ENCODE data around the gene AADACL4.

Gene AADACL4

GRCh38 chr1:12601700-12602658 is 41.9 kb upstream of the AADACL4 start:
- Histone ChIP-seq H3K9ac (ENCODE audit: low read depth, low read length) (no peak overlapping the region), H3K36me3 (ENCODE audit: insufficient read depth, low read depth, low read length) (peaks cover 10% of the 10 kb centered on the region; the same call in 1 of the 2 replicates), H3K27ac (ENCODE audit: low read length) (no peak overlapping the region), H3K4me1 (ENCODE audit: insufficient read depth, low read length) (peaks cover 21% of the 10 kb centered on the region), H3K27me3 (ENCODE audit: insufficient read depth, low read length) (peaks cover 14% of the 10 kb centered on the region; the same call in 1 of the 2 replicates), H3K9me3 (ENCODE audit: insufficient read depth, low read depth, low read length) (no peaks in the 10 kb centered on the region), H3K4me3 (ENCODE audit: low read length) (no peak overlapping the region; the same call in 1 of the 2 replicates)

- Histone ChIP-seq H3K9me3 (ENCODE audit: insufficient read depth, low read depth, low read length) (no peaks in the 10 kb centered on the region), H3K4me1 (ENCODE audit: insufficient read depth, low read length) (peaks cover 21% of the 10 kb centered on the region), H3K27me3 (ENCODE audit: insufficient read depth, low read length) (peaks cover 9% of the 10 kb centered on the region; the same call in 1 of the 2 replicates), H3K36me3 (ENCODE audit: insufficient read depth, low read depth, low read length) (peaks cover 10% of the 10 kb centered on the region; the same call in 1 of the 2 replicates), H3K4me3 (ENCODE audit: low read length) (no peak overlapping the region), H3K9ac (ENCODE audit: low read depth, low read length) (no peak overlapping the region), H3K27ac (ENCODE audit: low read length) (no peak overlapping the region)
These were observed 41.2 kb upstream of the AADACL4 start for GRCh38 chr1:12602659-12603024.

GRCh38 chr1:12603224-12603623 is 40.7 kb upstream of the AADACL4 start:
- Histone ChIP-seq H3K27me3 (ENCODE audit: insufficient read depth, low read length) (peaks cover 3% of the 10 kb centered on the region; the same call in 1 of the 2 replicates), H3K4me3 (ENCODE audit: low read length) (no peak overlapping the region), H3K27ac (ENCODE audit: low read length) (no peak overlapping the region), H3K36me3 (ENCODE audit: insufficient read depth, low read depth, low read length) (peaks cover 10% of the 10 kb centered on the region), H3K9me3 (ENCODE audit: insufficient read depth, low read depth, low read length) (no peaks in the 10 kb centered on the region), H3K9ac (ENCODE audit: low read depth, low read length) (no peak overlapping the region), H3K4me1 (ENCODE audit: insufficient read depth, low read length) (peaks cover 21% of the 10 kb centered on the region)

- no peaks in the 10 kb centered on the region for H3K9me3 ChIP-seq (ENCODE audit: insufficient read depth, low read depth, low read length)
- H3K27me3 ChIP-seq (ENCODE audit: insufficient read depth, low read length) = no peaks in the 10 kb centered on the region
- H3K4me3 ChIP-seq (ENCODE audit: low read length) = no peak overlapping the region
- H3K9ac ChIP-seq (ENCODE audit: low read depth, low read length) = no peak overlapping the region
- peaks cover 15% of the 10 kb centered on the region for H3K36me3 ChIP-seq (ENCODE audit: insufficient read depth, low read depth, low read length)
- no peak overlapping the region for H3K27ac ChIP-seq (ENCODE audit: low read length)
- peaks cover 24% of the 10 kb centered on the region for H3K4me1 ChIP-seq (ENCODE audit: insufficient read depth, low read length)
These were observed 39.6 kb upstream of the AADACL4 start for GRCh38 chr1:12604114-12604874.

GRCh38 chr1:12604986-12605385 is 38.9 kb upstream of the AADACL4 start:
- Histone ChIP-seq H3K36me3 (ENCODE audit: insufficient read depth, low read depth, low read length) (peaks cover 15% of the 10 kb centered on the region), H3K27me3 (ENCODE audit: insufficient read depth, low read length) (no peaks in the 10 kb centered on the region), H3K9ac (ENCODE audit: low read depth, low read length) (no peak overlapping the region), H3K9me3 (ENCODE audit: insufficient read depth, low read depth, low read length) (no peaks in the 10 kb centered on the region), H3K27ac (ENCODE audit: low read length) (no peak overlapping the region), H3K4me3 (ENCODE audit: low read length) (no peak overlapping the region), H3K4me1 (ENCODE audit: insufficient read depth, low read length) (peaks cover 24% of the 10 kb centered on the region)

- H3K27ac ChIP-seq (ENCODE audit: low read length) = no peak overlapping the region
- H3K9me3 ChIP-seq (ENCODE audit: insufficient read depth, low read depth, low read length) = no peaks in the 10 kb centered on the region
- no peaks in the 10 kb centered on the region; the same call in 1 of the 2 replicates for H3K27me3 ChIP-seq (ENCODE audit: insufficient read depth, low read length)
- H3K4me3 ChIP-seq (ENCODE audit: low read length) = no peak overlapping the region
- peaks cover 16% of the 10 kb centered on the region for H3K4me1 ChIP-seq (ENCODE audit: insufficient read depth, low read length)
- H3K9ac ChIP-seq (ENCODE audit: low read depth, low read length) = no peak overlapping the region
- peaks cover 34% of the 10 kb centered on the region for H3K36me3 ChIP-seq (ENCODE audit: insufficient read depth, low read depth, low read length)
These were observed 36.6 kb upstream of the AADACL4 start for GRCh38 chr1:12607263-12607662.

GRCh38 chr1:12608311-12608957 is 35.5 kb upstream of the AADACL4 start:
- H3K9me3 ChIP-seq (ENCODE audit: insufficient read depth, low read depth, low read length) = no peaks in the 10 kb centered on the region
- no peak overlapping the region for H3K4me3 ChIP-seq (ENCODE audit: low read length)
- no peak overlapping the region for H3K9ac ChIP-seq (ENCODE audit: low read depth, low read length)
- H3K27ac ChIP-seq (ENCODE audit: low read length) = no peak overlapping the region
- H3K27me3 ChIP-seq (ENCODE audit: insufficient read depth, low read length) = no peaks in the 10 kb centered on the region; the same call in 1 of the 2 replicates
- peaks cover 36% of the 10 kb centered on the region for H3K36me3 ChIP-seq (ENCODE audit: insufficient read depth, low read depth, low read length)
- peaks cover 9% of the 10 kb centered on the region for H3K4me1 ChIP-seq (ENCODE audit: insufficient read depth, low read length)

- Histone ChIP-seq H3K4me1 (ENCODE audit: insufficient read depth, low read length) (peaks cover 4% of the 10 kb centered on the region; the same call in 1 of the 2 replicates), H3K27ac (ENCODE audit: low read length) (no peak overlapping the region), H3K27me3 (ENCODE audit: insufficient read depth, low read length) (no peaks in the 10 kb centered on the region; the same call in none of the 2 replicates), H3K4me3 (ENCODE audit: low read length) (no peak overlapping the region), H3K36me3 (ENCODE audit: insufficient read depth, low read depth, low read length) (peaks cover 27% of the 10 kb centered on the region), H3K9me3 (ENCODE audit: insufficient read depth, low read depth, low read length) (no peaks in the 10 kb centered on the region), H3K9ac (ENCODE audit: low read depth, low read length) (no peak overlapping the region)
These were observed 34.3 kb upstream of the AADACL4 start for GRCh38 chr1:12609469-12610003.

- Histone ChIP-seq H3K27ac (ENCODE audit: low read length) (no peak overlapping the region), H3K4me1 (ENCODE audit: insufficient read depth, low read length) (peaks cover 13% of the 10 kb centered on the region; the same call in 1 of the 2 replicates), H3K9me3 (ENCODE audit: insufficient read depth, low read depth, low read length) (no peaks in the 10 kb centered on the region), H3K36me3 (ENCODE audit: insufficient read depth, low read depth, low read length) (peaks cover 27% of the 10 kb centered on the region), H3K9ac (ENCODE audit: low read depth, low read length) (no peak overlapping the region), H3K4me3 (ENCODE audit: low read length) (no peak overlapping the region), H3K27me3 (ENCODE audit: insufficient read depth, low read length) (peaks cover 4% of the 10 kb centered on the region)
These were observed 33.5 kb upstream of the AADACL4 start for GRCh38 chr1:12610305-12610935.

GRCh38 chr1:12610941-12611340 is 32.9 kb upstream of the AADACL4 start:
- H3K4me3 ChIP-seq (ENCODE audit: low read length) = no peak overlapping the region
- H3K27ac ChIP-seq (ENCODE audit: low read length) = no peak overlapping the region
- H3K36me3 ChIP-seq (ENCODE audit: insufficient read depth, low read depth, low read length) = peaks cover 27% of the 10 kb centered on the region
- peaks cover 4% of the 10 kb centered on the region for H3K27me3 ChIP-seq (ENCODE audit: insufficient read depth, low read length)
- no peak overlapping the region for H3K9ac ChIP-seq (ENCODE audit: low read depth, low read length)
- H3K9me3 ChIP-seq (ENCODE audit: insufficient read depth, low read depth, low read length) = no peaks in the 10 kb centered on the region
- peaks cover 15% of the 10 kb centered on the region; the same call in 1 of the 2 replicates for H3K4me1 ChIP-seq (ENCODE audit: insufficient read depth, low read length)

- Histone ChIP-seq H3K27me3 (ENCODE audit: insufficient read depth, low read length) (peaks cover 8% of the 10 kb centered on the region), H3K27ac (ENCODE audit: low read length) (no peak overlapping the region), H3K4me1 (ENCODE audit: insufficient read depth, low read length) (peaks cover 15% of the 10 kb centered on the region; the same call in 1 of the 2 replicates), H3K9ac (ENCODE audit: low read depth, low read length) (no peak overlapping the region), H3K9me3 (ENCODE audit: insufficient read depth, low read depth, low read length) (no peaks in the 10 kb centered on the region), H3K36me3 (ENCODE audit: insufficient read depth, low read depth, low read length) (peaks cover 27% of the 10 kb centered on the region), H3K4me3 (ENCODE audit: low read length) (no peak overlapping the region)
These were observed 30.7 kb upstream of the AADACL4 start for GRCh38 chr1:12613180-12613579.
